K562 (cell line): ENCODE data around the gene HACE1. TPM values are rescaled to one million over a fixed set of nuclear protein-coding genes. Genes with fewer than 3 reads are reported as not detected.

ENCODE experiments used
- CCNT2 ChIP-seq: IDR thresholded peaks from 2 replicates; pipeline ENCODE4 v1.6.1; 2011; ENCODE audit warnings: borderline replicate concordance, low read depth, mild to moderate bottlenecking, moderate library complexity, mixed read lengths, low read length; ENCODE audit not compliant: insufficient read length; ENCODE audit errors: extremely low read depth
- CEBPB ChIP-seq: fragments of 450-650 bp; IDR thresholded peaks from 2 replicates; pipeline ENCODE4 v1.6.1; 2016; ENCODE audit warnings: missing genetic modification characterization, missing compliant biosample characterization
- FUS ChIP-seq: fragments of 200-400 bp; formaldehyde crosslinking; optimal IDR thresholded peaks from 2 replicates; pipeline ENCODE3; 2017; ENCODE audit warnings: low read depth, low read length
- MAFK ChIP-seq: IDR thresholded peaks from 2 replicates; pipeline ENCODE4 v1.6.1; 2011; ENCODE audit warnings: low read length, improper control_type of control experiment
- MTF1 ChIP-seq: fragments of 250-450 bp; sonication (Bioruptor Pico); IDR thresholded peaks from 2 replicates; pipeline ENCODE4 v1.9.0; 2021; ENCODE audit warnings: moderate library complexity, mild to moderate bottlenecking, inconsistent platforms, borderline replicate concordance
- NCOA6 ChIP-seq: fragments of 450-650 bp; IDR thresholded peaks from 2 replicates; pipeline ENCODE4 v1.6.1; 2017; ENCODE audit warnings: mild to moderate bottlenecking
- POLR2B ChIP-seq: fragments of 450-650 bp; IDR thresholded peaks from 2 replicates; pipeline ENCODE4 v1.6.1; 2018; ENCODE audit warnings: low read depth; ENCODE audit not compliant: partially characterized antibody
- STAT5A ChIP-seq: IDR thresholded peaks from 2 replicates; pipeline ENCODE4 v1.6.1; 2012; ENCODE audit warnings: low read length, inconsistent platforms, borderline replicate concordance
- ZBED1 ChIP-seq: IDR thresholded peaks from 2 replicates; pipeline ENCODE4 v1.6.1; 2014
- ZFP36 ChIP-seq: fragments of 150-350 bp; IDR thresholded peaks from 2 replicates; pipeline ENCODE4 v1.6.1; 2018; ENCODE audit warnings: low read length, low read depth; ENCODE audit not compliant: partially characterized antibody
- ZNF253 ChIP-seq: fragments of 250-450 bp; sonication (Bioruptor Pico); conservative IDR thresholded peaks from 2 replicates; pipeline ENCODE4 v1.6.1; 2021; ENCODE audit warnings: mild to moderate bottlenecking
- ZNF316 ChIP-seq: fragments of 450-650 bp; IDR thresholded peaks from 2 replicates; pipeline ENCODE4 v1.6.1; 2016
- ZNF507 ChIP-seq: conservative IDR thresholded peaks from 2 replicates; pipeline ENCODE4 v1.6.1; 2017; ENCODE audit warnings: missing genetic modification characterization, missing compliant biosample characterization
- ZNF717 ChIP-seq: fragments of 250-450 bp; sonication (Bioruptor Pico); IDR thresholded peaks from 2 replicates; pipeline ENCODE4 v1.5.0; 2021
- ZNF75A ChIP-seq: fragments of 450-650 bp; formaldehyde crosslinking; IDR thresholded peaks from 2 replicates; pipeline ENCODE4 v1.4.0; 2020; ENCODE audit warnings: mild to moderate bottlenecking
- polyA plus RNA-seq, 8 experiments: library from polyadenylated mRNA; depleted of rRNA in 4 of 8; stranded (reverse) in 5 of 8; unstranded in 3 of 8; fragments of >200 nt; fragmentation: Nextera tagmentation in 2 of 8; fragmentation: Illumina TruSeq in 1 of 8; extraction: Ambion mirVana in 2 of 8; extraction: Trizol in 1 of 8; gene quantifications; 2 replicates each; pipeline versions ENCODE4 v1.2.1 to v1.2.3, GENCODE V29; 2011 to 2014; ENCODE audit warnings: inconsistent platforms in 1 of 8, missing spikeins in 1 of 8
- total RNA-seq, 7 experiments: library from RNA; depleted of rRNA in 6 of 7; stranded (reverse); fragments of >200 nt in 6 of 7; fragmentation: Illumina TruSeq in 2 of 7; extraction: Trizol in 2 of 7; gene quantifications; 2 replicates each; pipeline versions ENCODE4 v1.2.1 to v1.2.3, GENCODE V29; 2011 to 2021; ENCODE audit warnings: low replicate concordance in 1 of 7
- TF ChIP-seq, protein P1 (sequence below): fragments of 250-450 bp; sonication (Bioruptor Pico); IDR thresholded peaks from 2 replicates; pipeline ENCODE4 v1.4.0; 2020; ENCODE audit warnings: mild to moderate bottlenecking
- TF ChIP-seq, protein P2 (sequence below): fragments of 450-650 bp; formaldehyde crosslinking; IDR thresholded peaks from 2 replicates; pipeline ENCODE4 v1.4.0; 2020; ENCODE audit warnings: mild to moderate bottlenecking, moderate library complexity
- TF ChIP-seq, protein P3 (sequence below): sonication (generic); formaldehyde crosslinking; IDR thresholded peaks from 2 replicates; pipeline ENCODE4 v1.8.0; 2023; ENCODE audit warnings: mild to moderate bottlenecking, missing genetic modification reagents
- TF ChIP-seq, protein P4 (sequence below), 2 experiments: fragments of 200-800 bp in 1 of 2; sonication (Bioruptor generic) in 1 of 2; sonication (generic) in 1 of 2; formaldehyde crosslinking in 1 of 2; IDR thresholded peaks in 1 of 2; conservative IDR thresholded peaks in 1 of 2; 2 replicates each; pipeline versions ENCODE4 v1.5.0 to v1.6.1; 2016 to 2020; ENCODE audit warnings: missing compliant biosample characterization in 1 of 2, missing genetic modification characterization in 1 of 2, missing genetic modification reagents in 1 of 2

The HACE1 gene
- total and polyA plus RNA-seq, 9 of the 15 experiments (the other 6 are each of a cell fraction or from before 2014, with no cell fraction given) = 3.6 to 19.9 (median 9.1) TPM

DNA sequence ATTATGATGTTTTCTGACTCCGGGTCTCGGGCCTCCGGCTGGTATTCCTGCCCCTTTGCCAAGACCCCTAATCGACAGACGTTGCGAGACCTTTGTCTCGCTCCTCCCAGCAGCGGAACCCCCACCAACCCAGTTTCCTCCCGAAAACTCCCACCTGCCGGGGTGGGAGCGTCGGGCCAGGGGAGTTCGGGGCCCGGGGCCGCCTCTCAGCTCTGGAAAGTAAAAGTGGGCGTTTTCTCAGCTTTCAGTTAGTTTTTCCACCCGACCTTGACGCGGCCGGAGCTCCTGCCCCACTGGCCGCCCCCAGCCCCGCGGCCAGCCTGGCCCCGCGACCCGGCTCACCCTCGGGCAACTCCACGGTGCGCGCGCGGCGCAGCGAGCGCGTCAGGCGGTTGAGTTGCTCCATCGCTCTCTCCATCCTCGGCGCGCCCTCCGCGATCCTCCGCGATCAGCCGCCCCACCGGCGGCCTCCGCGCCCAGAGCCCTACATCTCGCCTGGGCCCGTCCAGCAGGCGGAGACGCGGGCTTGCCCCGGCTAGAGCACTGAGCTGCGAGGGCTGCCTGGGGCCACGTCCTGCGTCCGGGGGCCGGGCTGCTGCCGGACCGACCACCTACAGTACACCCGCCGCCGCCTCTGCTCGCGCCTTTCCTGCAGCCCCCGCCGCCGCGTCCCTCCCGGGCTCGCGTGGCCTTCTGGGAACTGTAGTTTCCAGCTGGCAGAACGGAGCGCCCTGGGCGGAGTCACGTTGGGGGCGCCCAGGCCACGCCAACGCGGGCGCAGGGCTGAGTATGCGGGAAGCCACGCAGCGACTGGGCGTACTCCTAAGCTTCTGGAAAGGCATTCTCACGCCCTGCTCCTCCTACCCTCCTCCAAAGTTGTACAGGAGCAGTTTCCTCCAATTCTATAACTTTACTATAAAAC, at the start of gene HACE1 (continued):
- TF ChIP-seq, protein P1, sequence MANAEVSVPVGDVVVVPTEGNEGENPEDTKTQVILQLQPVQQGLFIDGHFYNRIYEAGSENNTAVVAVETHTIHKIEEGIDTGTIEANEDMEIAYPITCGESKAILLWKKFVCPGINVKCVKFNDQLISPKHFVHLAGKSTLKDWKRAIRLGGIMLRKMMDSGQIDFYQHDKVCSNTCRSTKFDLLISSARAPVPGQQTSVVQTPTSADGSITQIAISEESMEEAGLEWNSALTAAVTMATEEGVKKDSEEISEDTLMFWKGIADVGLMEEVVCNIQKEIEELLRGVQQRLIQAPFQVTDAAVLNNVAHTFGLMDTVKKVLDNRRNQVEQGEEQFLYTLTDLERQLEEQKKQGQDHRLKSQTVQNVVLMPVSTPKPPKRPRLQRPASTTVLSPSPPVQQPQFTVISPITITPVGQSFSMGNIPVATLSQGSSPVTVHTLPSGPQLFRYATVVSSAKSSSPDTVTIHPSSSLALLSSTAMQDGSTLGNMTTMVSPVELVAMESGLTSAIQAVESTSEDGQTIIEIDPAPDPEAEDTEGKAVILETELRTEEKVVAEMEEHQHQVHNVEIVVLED = peak; percentile 96
- TF ChIP-seq NCOA6 (peak; percentile 67; the same call in 1 of the 2 replicates), ZNF717 (no peak), ZFP36 (peak; percentile 24), ZNF253 (CRISPR knock-in tag) (no peak), MAFK (no peak), ZNF75A (no peak), STAT5A (no peak), FUS (peak; percentile 63), MTF1 (CRISPR knock-in tag) (no peak), ZNF316 (0 out of 2 replicates have a peak, but pooled peaks have one; percentile 10), ZNF507 (no peak), CEBPB (tag) (peak; percentile 82), ZBED1 (0 out of 2 replicates have a peak, but pooled peaks have one; percentile 41), CCNT2 (peak; percentile 55), POLR2B (peak; percentile 44)
- TF ChIP-seq, protein P2, sequence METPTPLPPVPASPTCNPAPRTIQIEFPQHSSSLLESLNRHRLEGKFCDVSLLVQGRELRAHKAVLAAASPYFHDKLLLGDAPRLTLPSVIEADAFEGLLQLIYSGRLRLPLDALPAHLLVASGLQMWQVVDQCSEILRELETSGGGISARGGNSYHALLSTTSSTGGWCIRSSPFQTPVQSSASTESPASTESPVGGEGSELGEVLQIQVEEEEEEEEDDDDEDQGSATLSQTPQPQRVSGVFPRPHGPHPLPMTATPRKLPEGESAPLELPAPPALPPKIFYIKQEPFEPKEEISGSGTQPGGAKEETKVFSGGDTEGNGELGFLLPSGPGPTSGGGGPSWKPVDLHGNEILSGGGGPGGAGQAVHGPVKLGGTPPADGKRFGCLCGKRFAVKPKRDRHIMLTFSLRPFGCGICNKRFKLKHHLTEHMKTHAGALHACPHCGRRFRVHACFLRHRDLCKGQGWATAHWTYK (CRISPR knock-in tag) = 0 out of 2 replicates have a peak, but pooled peaks have one; percentile 21
- TF ChIP-seq, protein P3, sequence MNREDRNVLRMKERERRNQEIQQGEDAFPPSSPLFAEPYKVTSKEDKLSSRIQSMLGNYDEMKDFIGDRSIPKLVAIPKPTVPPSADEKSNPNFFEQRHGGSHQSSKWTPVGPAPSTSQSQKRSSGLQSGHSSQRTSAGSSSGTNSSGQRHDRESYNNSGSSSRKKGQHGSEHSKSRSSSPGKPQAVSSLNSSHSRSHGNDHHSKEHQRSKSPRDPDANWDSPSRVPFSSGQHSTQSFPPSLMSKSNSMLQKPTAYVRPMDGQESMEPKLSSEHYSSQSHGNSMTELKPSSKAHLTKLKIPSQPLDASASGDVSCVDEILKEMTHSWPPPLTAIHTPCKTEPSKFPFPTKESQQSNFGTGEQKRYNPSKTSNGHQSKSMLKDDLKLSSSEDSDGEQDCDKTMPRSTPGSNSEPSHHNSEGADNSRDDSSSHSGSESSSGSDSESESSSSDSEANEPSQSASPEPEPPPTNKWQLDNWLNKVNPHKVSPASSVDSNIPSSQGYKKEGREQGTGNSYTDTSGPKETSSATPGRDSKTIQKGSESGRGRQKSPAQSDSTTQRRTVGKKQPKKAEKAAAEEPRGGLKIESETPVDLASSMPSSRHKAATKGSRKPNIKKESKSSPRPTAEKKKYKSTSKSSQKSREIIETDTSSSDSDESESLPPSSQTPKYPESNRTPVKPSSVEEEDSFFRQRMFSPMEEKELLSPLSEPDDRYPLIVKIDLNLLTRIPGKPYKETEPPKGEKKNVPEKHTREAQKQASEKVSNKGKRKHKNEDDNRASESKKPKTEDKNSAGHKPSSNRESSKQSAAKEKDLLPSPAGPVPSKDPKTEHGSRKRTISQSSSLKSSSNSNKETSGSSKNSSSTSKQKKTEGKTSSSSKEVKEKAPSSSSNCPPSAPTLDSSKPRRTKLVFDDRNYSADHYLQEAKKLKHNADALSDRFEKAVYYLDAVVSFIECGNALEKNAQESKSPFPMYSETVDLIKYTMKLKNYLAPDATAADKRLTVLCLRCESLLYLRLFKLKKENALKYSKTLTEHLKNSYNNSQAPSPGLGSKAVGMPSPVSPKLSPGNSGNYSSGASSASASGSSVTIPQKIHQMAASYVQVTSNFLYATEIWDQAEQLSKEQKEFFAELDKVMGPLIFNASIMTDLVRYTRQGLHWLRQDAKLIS = 0 out of 2 replicates have a peak, but pooled peaks have one; percentile 80
- TF ChIP-seq, protein P4, sequence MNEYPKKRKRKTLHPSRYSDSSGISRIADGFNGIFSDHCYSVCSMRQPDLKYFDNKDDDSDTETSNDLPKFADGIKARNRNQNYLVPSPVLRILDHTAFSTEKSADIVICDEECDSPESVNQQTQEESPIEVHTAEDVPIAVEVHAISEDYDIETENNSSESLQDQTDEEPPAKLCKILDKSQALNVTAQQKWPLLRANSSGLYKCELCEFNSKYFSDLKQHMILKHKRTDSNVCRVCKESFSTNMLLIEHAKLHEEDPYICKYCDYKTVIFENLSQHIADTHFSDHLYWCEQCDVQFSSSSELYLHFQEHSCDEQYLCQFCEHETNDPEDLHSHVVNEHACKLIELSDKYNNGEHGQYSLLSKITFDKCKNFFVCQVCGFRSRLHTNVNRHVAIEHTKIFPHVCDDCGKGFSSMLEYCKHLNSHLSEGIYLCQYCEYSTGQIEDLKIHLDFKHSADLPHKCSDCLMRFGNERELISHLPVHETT (CRISPR knock-in tag; conservative IDR thresholded peaks at IDR 0.05 in 1 of 2, IDR thresholded peaks at IDR 0.05 in 1 of 2) = 0 out of 4 replicates have a peak, but pooled peaks of 1 of the 2 experiments have one; percentile 23
